ENCODE measurements around the gene MYBL2.

MYBL2 gene

DNA sequence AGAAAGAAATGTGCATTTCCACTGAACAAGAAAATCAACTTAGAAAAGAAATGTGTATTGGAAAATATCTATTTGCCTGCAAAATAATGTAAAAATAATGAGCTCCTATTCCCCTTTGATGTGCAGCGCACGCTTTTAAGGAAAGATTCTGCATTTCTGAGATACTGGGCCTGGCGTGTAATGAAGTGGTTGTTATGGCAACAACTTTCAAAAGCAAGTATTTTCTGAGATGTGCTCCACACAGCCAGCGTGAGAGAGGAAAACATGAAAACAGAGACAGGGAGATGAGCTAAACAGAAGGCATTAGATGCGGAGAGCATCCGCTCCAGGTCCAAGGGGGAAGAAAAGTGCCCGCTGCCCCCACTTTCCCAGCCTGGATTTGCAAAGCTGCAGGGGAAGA lies 99.0 kb downstream of the MYBL2 start:
- no peak overlapping the region for H3K27ac ChIP-seq
- no peak for TF ChIP-seq ZFX (IDR thresholded peaks at IDR 0.05; ENCODE audit: borderline replicate concordance)
- TF ChIP-seq, protein P1, sequence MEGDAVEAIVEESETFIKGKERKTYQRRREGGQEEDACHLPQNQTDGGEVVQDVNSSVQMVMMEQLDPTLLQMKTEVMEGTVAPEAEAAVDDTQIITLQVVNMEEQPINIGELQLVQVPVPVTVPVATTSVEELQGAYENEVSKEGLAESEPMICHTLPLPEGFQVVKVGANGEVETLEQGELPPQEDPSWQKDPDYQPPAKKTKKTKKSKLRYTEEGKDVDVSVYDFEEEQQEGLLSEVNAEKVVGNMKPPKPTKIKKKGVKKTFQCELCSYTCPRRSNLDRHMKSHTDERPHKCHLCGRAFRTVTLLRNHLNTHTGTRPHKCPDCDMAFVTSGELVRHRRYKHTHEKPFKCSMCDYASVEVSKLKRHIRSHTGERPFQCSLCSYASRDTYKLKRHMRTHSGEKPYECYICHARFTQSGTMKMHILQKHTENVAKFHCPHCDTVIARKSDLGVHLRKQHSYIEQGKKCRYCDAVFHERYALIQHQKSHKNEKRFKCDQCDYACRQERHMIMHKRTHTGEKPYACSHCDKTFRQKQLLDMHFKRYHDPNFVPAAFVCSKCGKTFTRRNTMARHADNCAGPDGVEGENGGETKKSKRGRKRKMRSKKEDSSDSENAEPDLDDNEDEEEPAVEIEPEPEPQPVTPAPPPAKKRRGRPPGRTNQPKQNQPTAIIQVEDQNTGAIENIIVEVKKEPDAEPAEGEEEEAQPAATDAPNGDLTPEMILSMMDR (IDR thresholded peaks at IDR 0.05) = no peak

Measured in 22Rv1 (cell line).